Osteoblast (primary cell): ENCODE results near the gene ASCC3. TPM values are rescaled to one million over a fixed set of nuclear protein-coding genes. Genes with fewer than 3 reads are reported as not detected.

ENCODE experiments used
- DNase-seq: peaks from one replicate; pipeline ENCODE4 v3.0.0; 2011; ENCODE audit warnings: low spot score, mixed read lengths; ENCODE audit not compliant: insufficient read length; ENCODE audit errors: missing footprints
- H2AFZ ChIP-seq: 2 replicates; pipeline ENCODE4 v1.6.0; 2011; ENCODE audit warnings: mild to moderate bottlenecking, low read length
- H3K27ac ChIP-seq: 2 replicates; pipeline ENCODE4 v1.5.1; 2011; ENCODE audit warnings: mild to moderate bottlenecking, low read depth, low read length, moderate library complexity
- H3K27me3 ChIP-seq: 2 replicates; pipeline ENCODE4 v1.6.0; 2012; ENCODE audit warnings: mild to moderate bottlenecking, control low read depth, inconsistent platforms, low read length, moderate library complexity; ENCODE audit not compliant: insufficient read depth
- H3K36me3 ChIP-seq: 2 replicates; pipeline ENCODE4 v1.5.1; 2011; ENCODE audit warnings: mild to moderate bottlenecking, low read length, control low read depth, moderate library complexity; ENCODE audit not compliant: insufficient read depth
- H3K4me1 ChIP-seq: 2 replicates; pipeline ENCODE4 v1.5.1; 2011; ENCODE audit warnings: mild to moderate bottlenecking, low read length, control low read depth, moderate library complexity; ENCODE audit not compliant: insufficient read depth
- H3K4me2 ChIP-seq: 2 replicates; pipeline ENCODE4 v1.6.0; 2011; ENCODE audit warnings: mild to moderate bottlenecking, low read length; ENCODE audit not compliant: insufficient read depth
- H3K4me3 ChIP-seq: fragments of 200-600 bp; sonication (generic); 3 replicates; pipeline ENCODE4 v1.5.1; 2012; ENCODE audit warnings: mild to moderate bottlenecking, low read length, inconsistent platforms; ENCODE audit not compliant: insufficient read depth
- H3K79me2 ChIP-seq: 2 replicates; pipeline ENCODE4 v1.6.0; 2012; ENCODE audit warnings: mild to moderate bottlenecking, low read length, control low read depth, inconsistent platforms; ENCODE audit not compliant: insufficient read depth
- H3K9me3 ChIP-seq: 2 replicates; pipeline ENCODE4 v1.5.1; 2011; ENCODE audit warnings: low read depth, low read length, control low read depth
- H4K20me1 ChIP-seq: 2 replicates; pipeline ENCODE4 v1.6.0; 2012; ENCODE audit warnings: mild to moderate bottlenecking, low read length, control low read depth; ENCODE audit not compliant: insufficient read depth
- CTCF ChIP-seq: IDR thresholded peaks from 2 replicates; pipeline ENCODE4 v1.5.1; 2011; ENCODE audit warnings: mild to moderate bottlenecking, low read depth, low read length, moderate library complexity; ENCODE audit errors: extremely low read depth
- total RNA-seq: library from RNA; depleted of rRNA; stranded (reverse); fragments of >200 nt; gene quantifications from 2 replicates; pipeline ENCODE4 v1.2.3, GENCODE V29; 2012

Gene ASCC3
- total RNA-seq, 1 donor = 68.8 TPM

GRCh38 chr6:100818066-100818465, 63.1 kb downstream of the ASCC3 start:
- no peak for DNase-seq
- no peaks in the 10 kb centered on the region for H3K4me1 ChIP-seq

GRCh38 chr6:100810015-100810414, 71.1 kb downstream of the ASCC3 start:
- H4K20me1 ChIP-seq = peaks cover 8% of the 10 kb centered on the region
- DNase-seq = no peak
- H3K27me3 ChIP-seq = no peaks in the 10 kb centered on the region
- peaks cover 61% of the 10 kb centered on the region for H3K79me2 ChIP-seq
- no peak for TF ChIP-seq CTCF
- H3K36me3 ChIP-seq = peaks cover 3% of the 10 kb centered on the region
- peaks cover 10% of the 10 kb centered on the region for H3K4me1 ChIP-seq
- H3K9me3 ChIP-seq = no peaks in the 10 kb centered on the region
- H3K4me2 ChIP-seq = no peak overlapping the region
- H3K4me3 ChIP-seq = no peak overlapping the region
- H3K27ac ChIP-seq = no peak overlapping the region
- no peak overlapping the region for H2AFZ ChIP-seq

More at GRCh38 chr6:100818066-100818465, 63.1 kb downstream of the ASCC3 start:
- Histone ChIP-seq H2AFZ (no peak overlapping the region), H3K27me3 (no peaks in the 10 kb centered on the region), H4K20me1 (peaks cover 2% of the 10 kb centered on the region), H3K4me2 (no peak overlapping the region), H3K27ac (no peak overlapping the region), H3K79me2 (peaks cover 72% of the 10 kb centered on the region), H3K36me3 (no peaks in the 10 kb centered on the region), H3K4me3 (no peak overlapping the region), H3K9me3 (no peaks in the 10 kb centered on the region)
- no peak for TF ChIP-seq CTCF

GRCh38 chr6:100809346-100809745, 71.8 kb downstream of the ASCC3 start:
- peaks cover 8% of the 10 kb centered on the region for H4K20me1 ChIP-seq
- H3K9me3 ChIP-seq = no peaks in the 10 kb centered on the region
- no peak for DNase-seq
- no peak overlapping the region for H3K27ac ChIP-seq
- H3K36me3 ChIP-seq = peaks cover 3% of the 10 kb centered on the region
- H3K79me2 ChIP-seq = peaks cover 63% of the 10 kb centered on the region
- no peak overlapping the region for H3K4me3 ChIP-seq
- H3K4me2 ChIP-seq = no peak overlapping the region
- H3K4me1 ChIP-seq = peaks cover 10% of the 10 kb centered on the region
- TF ChIP-seq CTCF = no peak
- no peaks in the 10 kb centered on the region for H3K27me3 ChIP-seq
- H2AFZ ChIP-seq = no peak overlapping the region

GRCh38 chr6:100808638-100809275, 72.4 kb downstream of the ASCC3 start:
- TF ChIP-seq CTCF = no peak
- H3K4me2 ChIP-seq = peak overlapping the region; percentile 45
- H3K4me3 ChIP-seq = no peak overlapping the region
- peaks cover 61% of the 10 kb centered on the region for H3K79me2 ChIP-seq
- peak overlapping the region; percentile 19 for H3K27ac ChIP-seq
- no peak for DNase-seq
- H4K20me1 ChIP-seq = peaks cover 8% of the 10 kb centered on the region
- H3K4me1 ChIP-seq = peaks cover 10% of the 10 kb centered on the region
- no peaks in the 10 kb centered on the region for H3K27me3 ChIP-seq
- no peak overlapping the region for H2AFZ ChIP-seq
- H3K9me3 ChIP-seq = no peaks in the 10 kb centered on the region
- H3K36me3 ChIP-seq = peaks cover 3% of the 10 kb centered on the region
